HEK293T (cell line): ENCODE measurements around the gene SLC38A9.

ENCODE experiments used
- ARNT ChIP-seq: fragments of 450-650 bp; IDR thresholded peaks from 2 replicates; pipeline ENCODE4 v1.6.1; 2017; ENCODE audit warnings: mild to moderate bottlenecking
- ELF4 ChIP-seq: fragments of 450-650 bp; IDR thresholded peaks from 2 replicates; pipeline ENCODE4 v1.6.1; 2017; ENCODE audit warnings: antibody characterized with exemption
- FOXM1 ChIP-seq: fragments of 450-650 bp; IDR thresholded peaks from 2 replicates; pipeline ENCODE4 v1.6.1; 2017; ENCODE audit warnings: mild to moderate bottlenecking, borderline replicate concordance
- L3MBTL2 ChIP-seq: fragments of 450-650 bp; conservative IDR thresholded peaks from 2 replicates; pipeline ENCODE4 v1.6.1; 2016; ENCODE audit warnings: mild to moderate bottlenecking
- SP1 ChIP-seq: fragments of 450-650 bp; IDR thresholded peaks from 2 replicates; pipeline ENCODE4 v1.6.1; 2017
- TARDBP ChIP-seq: fragments of 450-650 bp; IDR thresholded peaks from 2 replicates; pipeline ENCODE4 v1.6.1; 2016

- TF ChIP-seq FOXM1 (no peak), L3MBTL2 (no peak), SP1 (no peak), TARDBP (no peak), ARNT (no peak), ELF4 (no peak)
Observed at GRCh38 chr5:55585206-55585610, 126.9 kb downstream of the SLC38A9 start.
